KOPT-K1 (cell line): ENCODE data around the gene HACE1.
"Not testable (repeated sequence)": the region's sequence is repeated elsewhere in the genome, so short reads cannot be mapped to it uniquely, and the experiment has no call there.

ENCODE experiments used
- H3K27ac ChIP-seq: fragments of 200-600 bp; sonication (generic); 2 replicates; pipeline ENCODE4 v1.5.1; 2016; ENCODE audit warnings: antibody characterized with exemption, mild to moderate bottlenecking, low read depth, low read length; ENCODE audit not compliant: poor library complexity, severe bottlenecking
- H3K36me3 ChIP-seq: fragments of 200-600 bp; sonication (generic); 2 replicates; pipeline ENCODE4 v1.5.1; 2017; ENCODE audit warnings: antibody characterized with exemption, mild to moderate bottlenecking, low read length, moderate library complexity; ENCODE audit not compliant: insufficient read depth
- H3K9me3 ChIP-seq: fragments of 200-600 bp; sonication (generic); 2 replicates; pipeline ENCODE4 v1.5.1; 2017; ENCODE audit warnings: antibody characterized with exemption, low read length, mild to moderate bottlenecking; ENCODE audit not compliant: insufficient read depth, poor library complexity, severe bottlenecking

The HACE1 gene

DNA sequence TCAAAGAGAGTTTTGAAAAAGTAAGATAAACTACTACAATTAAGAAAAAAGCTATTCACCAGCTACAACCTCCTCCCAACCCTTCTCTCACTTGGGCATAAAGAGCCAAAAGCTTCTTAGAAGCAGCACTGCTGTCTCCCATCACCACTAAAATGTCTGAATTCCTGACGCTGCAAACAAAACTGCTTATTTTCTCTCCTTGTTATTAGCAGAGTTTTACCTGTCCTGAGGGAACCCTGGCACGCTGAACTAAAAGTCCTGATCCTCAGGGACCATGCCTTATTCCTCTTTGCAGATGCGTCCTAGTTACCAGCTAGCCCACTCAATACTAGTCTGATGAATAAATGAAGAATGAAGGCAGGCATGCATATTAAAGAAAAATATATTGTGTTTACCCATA lies 1.1 kb downstream of the HACE1 start:
- H3K36me3 ChIP-seq = 0 out of 2 replicates have a peak, but pooled peaks cover 6% of the 10 kb centered on the region
- no peaks in the 10 kb centered on the region for H3K9me3 ChIP-seq
- peak overlapping the region; percentile 83 for H3K27ac ChIP-seq

DNA sequence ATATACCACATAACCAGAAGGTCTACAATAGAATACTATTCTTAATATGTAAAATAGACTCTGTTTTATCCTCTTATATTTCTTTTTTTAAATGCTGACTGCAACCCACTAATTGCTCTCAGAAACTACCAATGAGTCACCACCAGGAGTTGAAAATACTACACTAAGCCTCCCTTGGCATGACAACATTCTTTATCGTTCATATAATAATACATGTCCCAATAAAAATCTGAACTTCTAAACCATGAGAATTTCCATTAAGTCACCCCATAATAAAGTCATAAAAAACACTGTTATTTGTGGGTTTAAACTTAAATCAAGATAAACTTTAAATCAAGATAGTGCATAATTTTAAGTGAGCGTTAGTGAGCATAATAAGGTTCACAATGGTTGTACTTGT lies 4.2 kb downstream of the HACE1 start:
- Histone ChIP-seq H3K9me3 (no peaks in the 10 kb centered on the region), H3K36me3 (peaks cover 32% of the 10 kb centered on the region), H3K27ac (no peak overlapping the region)

DNA sequence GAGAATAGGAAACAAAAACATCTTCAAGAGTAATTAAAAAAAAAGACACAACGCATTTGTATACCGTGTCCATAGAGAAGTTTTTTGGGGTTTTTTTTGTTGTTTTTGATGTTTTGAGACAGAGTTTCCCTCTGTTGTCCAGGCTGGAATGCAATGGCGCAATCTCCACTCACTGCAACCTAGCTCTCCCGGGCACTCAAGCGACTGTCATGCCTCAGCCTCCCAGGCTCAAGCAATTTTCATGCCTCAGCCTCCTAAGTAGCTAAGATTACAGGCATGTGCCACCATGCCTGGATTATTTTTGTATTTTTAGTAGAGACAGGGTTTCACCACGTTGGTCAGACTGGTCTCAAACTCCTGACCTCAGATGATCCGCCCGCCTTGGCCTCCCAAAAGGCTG lies 12.0 kb downstream of the HACE1 start:
- H3K27ac ChIP-seq, H3K9me3 ChIP-seq: not testable (repeated sequence)
- peaks cover 83% of the 10 kb centered on the region for H3K36me3 ChIP-seq

DNA sequence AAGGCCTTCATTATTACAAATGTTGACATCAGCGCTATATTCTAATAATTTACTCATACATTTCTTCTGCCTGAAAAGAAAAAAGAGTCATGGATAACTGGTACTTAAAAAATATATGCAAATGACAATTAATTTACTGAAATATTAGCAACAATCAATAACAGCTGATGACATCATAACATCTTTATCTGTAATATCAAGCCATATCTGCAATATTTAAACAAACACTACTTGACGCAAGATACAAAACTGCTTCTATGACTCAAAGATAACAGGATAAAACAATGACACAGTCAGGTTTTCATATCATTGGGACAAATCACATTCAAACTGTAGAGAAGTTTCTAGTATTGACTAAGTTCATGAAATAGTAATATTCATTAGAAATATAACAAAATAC lies 16.5 kb downstream of the HACE1 start:
- H3K9me3 ChIP-seq = no peaks in the 10 kb centered on the region
- H3K27ac ChIP-seq = no peak overlapping the region
- H3K36me3 ChIP-seq = peaks cover 75% of the 10 kb centered on the region

DNA sequence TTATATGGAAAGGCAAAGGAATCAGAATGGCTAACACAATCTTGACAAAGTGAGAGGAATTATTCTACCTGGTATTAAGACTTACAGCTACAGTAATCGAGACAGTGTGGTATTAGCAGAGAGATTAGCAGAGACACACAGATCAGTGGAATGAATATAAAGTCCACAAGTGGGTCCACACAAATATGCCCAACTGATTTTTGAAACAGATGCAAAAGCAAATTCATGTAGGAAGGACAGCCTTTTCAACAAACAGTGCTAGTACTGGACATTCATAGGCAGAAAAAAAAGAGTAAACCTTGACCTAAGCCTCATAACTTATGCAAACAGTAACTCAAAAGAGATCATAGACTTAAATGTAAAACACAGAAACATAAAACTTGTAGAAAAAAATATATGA lies 22.6 kb downstream of the HACE1 start:
- peaks cover 87% of the 10 kb centered on the region for H3K36me3 ChIP-seq
- H3K9me3 ChIP-seq = no peaks in the 10 kb centered on the region
- no peak overlapping the region for H3K27ac ChIP-seq

DNA sequence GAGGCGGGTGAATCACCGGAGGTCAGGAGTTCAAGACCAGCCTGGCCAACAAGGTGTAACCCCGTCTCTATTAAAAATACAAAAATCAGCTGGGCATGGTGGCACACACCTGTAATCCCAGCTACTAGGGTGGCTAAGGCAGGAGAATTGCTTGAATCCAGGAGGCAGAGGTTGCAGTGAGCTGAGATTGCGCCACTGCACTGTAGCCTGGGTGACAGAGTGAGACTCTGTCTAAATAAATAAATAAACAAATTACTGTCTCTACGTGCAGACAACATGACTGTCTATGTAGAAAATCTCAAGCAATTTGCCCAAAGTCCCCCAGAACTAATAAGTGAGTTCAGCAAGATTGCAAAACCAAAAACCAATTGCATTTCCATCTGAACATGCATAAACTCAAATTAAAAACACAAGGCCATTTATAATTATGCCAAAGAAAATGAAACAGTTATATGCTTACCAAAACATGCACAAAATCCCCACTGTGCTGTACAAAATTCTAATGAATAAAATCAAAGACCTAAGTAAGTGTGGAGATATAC lies 23.2 kb downstream of the HACE1 start:
- H3K9me3 ChIP-seq, H3K27ac ChIP-seq: not testable (repeated sequence)
- peaks cover 87% of the 10 kb centered on the region for H3K36me3 ChIP-seq

DNA sequence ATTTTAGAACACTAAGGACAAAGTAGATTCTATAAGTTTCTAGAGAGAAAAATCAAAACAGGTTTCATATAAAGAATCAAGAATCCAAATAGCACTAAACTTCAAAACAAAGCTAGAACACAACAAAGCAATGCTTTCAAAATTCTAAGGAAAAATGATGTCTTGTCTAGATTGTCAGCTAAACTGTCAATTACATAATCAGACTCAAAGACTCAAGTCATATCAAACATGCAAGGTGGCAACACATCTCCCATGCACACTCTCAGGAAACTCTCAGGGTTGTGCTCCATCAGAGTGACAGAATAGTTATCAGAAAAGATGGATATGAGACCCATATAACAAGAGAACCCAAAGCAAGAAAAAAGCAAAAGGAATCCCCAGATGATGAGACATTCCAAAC lies 23.9 kb downstream of the HACE1 start:
- H3K27ac ChIP-seq = no peak overlapping the region
- H3K9me3 ChIP-seq = no peaks in the 10 kb centered on the region
- H3K36me3 ChIP-seq = peaks cover 93% of the 10 kb centered on the region

DNA sequence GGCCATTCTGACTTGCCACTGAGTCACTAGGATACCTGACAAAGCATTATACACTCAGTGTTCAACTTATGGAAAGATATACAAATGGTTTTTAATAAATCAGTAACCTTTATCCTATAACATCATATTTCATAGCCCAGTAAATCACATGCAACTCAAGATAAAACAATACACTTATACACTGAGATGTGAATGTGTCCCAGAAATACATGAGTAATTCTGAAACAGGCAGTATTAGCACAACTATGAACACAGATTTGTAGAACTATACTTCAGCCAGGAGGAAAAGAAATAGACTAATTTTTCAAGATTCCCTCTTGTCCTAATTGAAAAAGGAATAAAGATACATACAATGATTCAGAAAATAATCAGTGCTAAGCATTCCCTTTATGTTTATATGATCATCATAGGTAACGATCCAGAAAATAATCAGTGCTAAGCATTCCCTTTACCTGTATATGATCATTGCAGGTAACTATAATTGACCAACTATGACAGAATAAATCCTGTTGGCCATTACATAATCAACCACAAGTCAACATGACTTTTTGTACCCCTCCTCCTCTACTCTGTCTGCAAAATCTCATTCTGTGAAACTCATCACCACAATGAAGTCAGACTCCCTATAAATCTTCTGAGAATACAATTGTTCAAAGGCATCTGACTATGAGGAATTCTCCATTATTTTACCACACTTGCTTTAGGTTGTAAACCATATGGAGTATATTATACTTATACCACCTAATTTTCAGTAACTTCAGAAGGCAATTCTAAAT lies 30.3 kb downstream of the HACE1 start:
- Histone ChIP-seq H3K36me3 (peaks cover 85% of the 10 kb centered on the region), H3K9me3 (peaks cover 20% of the 10 kb centered on the region), H3K27ac (no peak overlapping the region)

DNA sequence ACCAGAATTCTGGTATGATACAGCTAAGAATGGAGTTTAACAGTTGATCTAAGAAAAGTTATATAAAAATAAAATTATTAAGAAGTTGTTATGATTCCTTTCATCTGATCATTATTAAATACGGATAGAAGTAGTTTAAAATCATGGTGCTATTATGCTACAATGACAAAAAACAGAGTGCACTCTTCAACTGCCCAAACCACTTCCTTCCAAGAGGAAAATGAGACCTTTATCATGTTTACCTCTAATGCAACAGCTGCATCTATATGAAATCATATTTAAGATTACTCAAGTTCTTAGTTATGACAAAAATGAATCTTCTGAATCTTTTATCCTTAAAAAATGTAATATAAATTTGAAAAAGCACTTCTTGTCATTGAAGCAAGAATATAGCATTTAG lies 31.2 kb downstream of the HACE1 start:
- H3K36me3 ChIP-seq = peaks cover 85% of the 10 kb centered on the region
- peaks cover 20% of the 10 kb centered on the region for H3K9me3 ChIP-seq
- no peak overlapping the region for H3K27ac ChIP-seq

DNA sequence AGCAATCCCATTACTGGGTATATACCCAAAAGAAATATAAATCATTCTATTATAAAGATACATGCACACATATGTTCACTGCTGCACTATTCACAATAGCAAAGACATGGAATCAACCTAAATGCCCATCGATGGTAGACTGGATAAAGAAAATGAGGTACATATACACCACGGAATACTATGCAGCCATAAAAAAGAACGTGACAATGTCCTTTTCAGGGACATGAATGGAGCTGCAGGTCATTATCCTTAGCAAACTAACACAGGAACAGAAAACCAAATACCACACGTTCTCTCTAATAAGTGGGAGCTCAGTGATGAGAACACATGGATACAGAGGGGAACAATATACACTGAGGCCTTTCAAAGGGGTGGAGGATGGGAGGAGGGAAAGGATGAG lies 38.9 kb downstream of the HACE1 start:
- Histone ChIP-seq H3K9me3 (peaks cover 13% of the 10 kb centered on the region), H3K36me3 (peaks cover 62% of the 10 kb centered on the region)
- not testable (repeated sequence) for H3K27ac ChIP-seq

DNA sequence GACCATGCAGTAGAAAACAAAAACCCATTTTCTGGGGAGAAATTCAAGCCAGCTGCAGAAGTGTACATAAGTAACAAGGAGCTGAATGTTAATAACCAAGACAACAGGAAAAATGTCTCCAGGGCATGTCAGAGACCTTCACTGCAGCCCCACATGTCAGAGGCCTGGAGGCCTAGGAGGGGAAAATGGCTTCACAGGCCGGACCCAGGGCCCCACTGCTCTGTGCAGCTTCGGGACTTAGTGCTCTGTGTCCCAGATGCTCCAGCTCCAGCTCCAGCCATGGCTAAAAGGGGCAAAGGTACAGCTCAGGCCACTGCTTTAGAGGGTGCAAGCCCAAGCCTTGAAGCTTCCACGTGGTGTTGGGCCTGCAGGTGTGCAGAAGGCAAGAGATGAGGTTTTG lies 43.6 kb downstream of the HACE1 start:
- Histone ChIP-seq H3K27ac (no peak overlapping the region), H3K9me3 (peaks cover 19% of the 10 kb centered on the region), H3K36me3 (peaks cover 43% of the 10 kb centered on the region)

DNA sequence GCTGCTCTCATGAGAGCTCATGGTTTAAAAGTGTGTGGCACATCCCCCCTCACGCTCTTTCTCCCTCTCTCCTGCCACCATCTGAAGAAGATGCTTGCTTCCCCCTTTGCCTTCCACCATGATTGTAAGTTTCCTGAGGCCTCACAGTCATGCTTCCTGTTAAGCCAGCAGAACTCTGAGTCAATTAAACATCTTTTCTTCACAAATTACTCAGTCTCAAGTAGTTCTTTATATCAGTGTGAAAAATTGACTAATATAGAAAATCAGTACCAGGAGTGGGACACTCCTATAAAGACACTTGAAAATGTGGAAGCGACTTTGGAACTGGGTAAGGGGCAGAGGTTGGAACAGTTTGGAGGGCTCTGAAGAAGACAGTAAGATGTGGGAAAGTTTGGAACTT lies 45.0 kb downstream of the HACE1 start:
- H3K9me3 ChIP-seq = peaks cover 12% of the 10 kb centered on the region
- H3K27ac ChIP-seq = no peak overlapping the region
- H3K36me3 ChIP-seq = peaks cover 39% of the 10 kb centered on the region

DNA sequence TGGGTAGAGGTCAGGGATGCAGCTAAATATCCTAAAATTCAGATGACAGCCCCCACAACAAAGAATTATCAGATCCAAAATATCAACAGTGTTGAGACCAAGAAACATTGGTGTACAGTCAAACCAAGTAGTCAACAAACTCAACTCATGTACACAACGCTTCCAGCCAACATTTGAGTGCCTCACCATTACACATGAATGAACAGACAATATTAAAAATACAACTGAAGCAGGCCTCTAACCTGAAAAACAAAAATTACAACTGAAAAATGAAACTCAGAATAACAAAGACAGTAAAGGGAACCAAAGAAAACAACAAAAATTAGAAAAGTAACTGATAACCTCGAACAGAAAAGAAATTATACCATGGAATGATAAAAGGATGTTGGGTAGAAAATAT lies 46.2 kb downstream of the HACE1 start:
- peaks cover 12% of the 10 kb centered on the region for H3K9me3 ChIP-seq
- H3K36me3 ChIP-seq = peaks cover 33% of the 10 kb centered on the region
- H3K27ac ChIP-seq = no peak overlapping the region

DNA sequence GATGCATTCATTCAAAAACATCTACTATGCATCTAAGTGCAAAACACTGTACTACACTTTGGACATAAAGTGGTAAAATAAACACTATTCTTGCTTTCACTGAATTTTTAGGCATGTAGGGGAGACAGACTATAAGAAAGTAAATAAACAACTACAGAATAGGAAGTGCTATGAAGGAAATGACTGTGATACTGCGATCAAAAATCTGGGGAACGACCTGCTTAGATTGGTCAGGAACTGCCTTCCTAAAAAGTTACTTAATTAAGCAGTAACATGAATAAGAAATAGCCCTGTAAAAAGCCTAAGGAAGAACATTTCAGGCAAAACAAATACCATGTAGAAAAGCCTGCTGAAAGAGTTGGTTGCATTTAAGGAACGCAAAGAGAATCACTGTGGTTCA lies 50.6 kb downstream of the HACE1 start:
- Histone ChIP-seq H3K9me3 (peaks cover 21% of the 10 kb centered on the region), H3K36me3 (peaks cover 19% of the 10 kb centered on the region), H3K27ac (no peak overlapping the region)

DNA sequence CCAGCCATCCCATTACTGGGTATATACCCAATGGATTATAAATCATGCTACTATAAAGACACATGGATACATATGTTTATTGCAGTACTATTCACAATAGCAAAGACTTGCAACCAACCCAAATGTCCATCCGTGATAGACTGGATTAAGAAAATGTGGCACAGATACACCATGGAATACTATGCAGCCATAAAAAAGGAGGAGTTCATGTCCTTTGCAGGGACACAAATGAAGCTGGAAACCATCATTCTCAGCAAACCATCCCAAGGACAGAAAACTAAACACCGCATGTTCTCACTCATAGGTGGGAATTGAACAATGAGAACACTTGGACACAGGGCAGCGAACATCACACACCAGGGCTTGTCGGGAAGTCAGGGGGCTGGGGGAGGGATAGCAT lies 54.4 kb downstream of the HACE1 start:
- peaks cover 26% of the 10 kb centered on the region for H3K9me3 ChIP-seq
- not testable (repeated sequence) for H3K27ac ChIP-seq
- peaks cover 18% of the 10 kb centered on the region for H3K36me3 ChIP-seq

DNA sequence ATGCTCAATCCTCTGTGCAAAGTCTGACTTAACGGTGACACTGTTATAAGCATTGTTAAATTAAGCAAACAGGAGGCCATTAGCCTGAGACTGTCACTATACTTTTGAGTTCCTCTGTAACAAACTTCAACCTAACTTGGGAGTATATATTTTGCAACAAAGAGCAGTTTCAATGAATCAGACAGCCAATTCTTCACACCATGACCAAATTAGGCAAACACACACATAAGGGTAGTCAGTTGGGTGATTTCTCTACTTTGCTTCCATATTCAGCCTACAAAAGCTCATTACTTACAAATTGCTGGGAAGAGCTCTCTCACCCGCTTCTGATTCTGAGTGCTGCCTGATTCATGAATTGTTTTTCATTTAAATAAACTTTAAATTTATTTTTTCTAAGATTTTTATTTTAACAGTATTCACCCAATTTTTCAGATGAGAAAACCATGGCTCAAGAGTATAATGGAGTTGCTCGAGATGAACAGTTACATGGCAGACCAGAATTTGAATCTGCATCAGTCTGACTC lies 60.5 kb downstream of the HACE1 start:
- peaks cover 30% of the 10 kb centered on the region for H3K36me3 ChIP-seq
- peaks cover 6% of the 10 kb centered on the region for H3K9me3 ChIP-seq

More for the DNA sequence above, 60.5 kb downstream of the HACE1 start:
- no peak overlapping the region for H3K27ac ChIP-seq
